Right hindlimb (tissue), 1 donor: ENCODE measurements around the gene TRAF3IP1.
"Not testable (repeated sequence)": the region's sequence is repeated elsewhere in the genome, so short reads cannot be mapped to it uniquely, and the experiment has no call there.

Experiments used
- DNase-seq: peaks from one replicate; pipeline ENCODE4 v3.0.0-alpha.2; 2018

The TRAF3IP1 gene

GRCh38 chr2:238433300-238433915 is 113.1 kb downstream of the TRAF3IP1 start:
- DNase-seq = no peak

GRCh38 chr2:238433941-238434845 is 113.9 kb downstream of the TRAF3IP1 start:
- no peak for DNase-seq

DNA sequence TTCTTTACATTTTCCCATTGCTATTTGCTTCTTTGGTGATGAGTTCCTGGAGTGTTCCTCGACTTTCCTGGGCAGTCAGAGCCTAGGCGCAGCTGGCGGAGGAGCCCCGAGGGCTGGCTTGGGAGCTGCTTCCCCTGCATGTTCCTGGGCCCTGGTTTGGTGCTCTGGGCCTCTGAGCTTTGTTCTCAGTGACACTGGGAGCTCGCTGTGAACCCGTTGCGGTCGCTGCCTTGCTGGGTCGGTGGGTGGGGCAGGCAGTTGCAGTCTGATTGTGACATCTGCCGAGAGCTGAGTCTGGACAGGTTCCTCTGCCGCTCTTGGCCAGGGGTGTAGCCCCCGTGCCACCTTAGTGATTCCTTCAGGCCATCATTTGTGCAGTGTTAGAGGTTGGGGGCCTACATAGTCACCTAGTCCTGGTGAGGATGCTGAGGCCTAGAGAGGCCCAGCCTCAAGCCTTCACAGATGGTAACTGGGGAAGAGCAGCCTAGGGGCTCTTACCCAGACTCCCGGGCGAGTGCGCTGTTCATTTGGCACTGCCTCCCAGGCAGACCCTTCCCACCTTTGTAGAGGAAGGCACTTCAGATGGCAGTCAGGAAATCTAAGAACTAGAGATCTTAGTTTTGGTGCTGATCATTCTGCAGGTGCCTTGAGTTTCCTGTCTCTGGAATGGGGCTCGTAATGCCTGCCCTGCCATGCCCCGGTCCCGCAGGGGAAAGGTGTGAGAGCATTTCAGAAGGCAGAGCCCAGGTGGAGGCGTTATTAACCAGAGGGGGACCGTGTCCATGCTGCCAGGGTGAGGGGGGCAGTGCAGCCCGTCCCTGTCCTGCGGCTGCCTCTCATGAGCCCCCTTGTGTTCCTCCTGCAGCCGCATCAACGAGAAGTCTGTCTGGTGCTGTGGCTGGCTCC is 114.8 kb downstream of the TRAF3IP1 start:
- no peak for DNase-seq

DNA sequence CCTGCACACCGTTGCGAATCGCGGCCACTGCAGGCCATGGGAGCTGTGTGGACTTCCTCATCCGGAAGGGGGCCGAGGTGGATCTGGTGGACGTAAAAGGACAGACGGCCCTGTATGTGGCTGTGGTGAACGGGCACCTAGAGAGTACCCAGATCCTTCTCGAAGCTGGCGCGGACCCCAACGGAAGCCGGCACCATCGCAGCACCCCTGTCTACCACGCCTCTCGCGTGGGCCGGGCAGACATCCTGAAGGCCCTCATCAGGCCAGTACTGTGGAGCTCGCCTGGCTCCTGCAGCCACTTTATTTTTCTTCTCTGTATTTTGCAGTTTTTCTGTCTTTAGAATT is 115.4 kb downstream of the TRAF3IP1 start:
- DNase-seq = no peak

DNA sequence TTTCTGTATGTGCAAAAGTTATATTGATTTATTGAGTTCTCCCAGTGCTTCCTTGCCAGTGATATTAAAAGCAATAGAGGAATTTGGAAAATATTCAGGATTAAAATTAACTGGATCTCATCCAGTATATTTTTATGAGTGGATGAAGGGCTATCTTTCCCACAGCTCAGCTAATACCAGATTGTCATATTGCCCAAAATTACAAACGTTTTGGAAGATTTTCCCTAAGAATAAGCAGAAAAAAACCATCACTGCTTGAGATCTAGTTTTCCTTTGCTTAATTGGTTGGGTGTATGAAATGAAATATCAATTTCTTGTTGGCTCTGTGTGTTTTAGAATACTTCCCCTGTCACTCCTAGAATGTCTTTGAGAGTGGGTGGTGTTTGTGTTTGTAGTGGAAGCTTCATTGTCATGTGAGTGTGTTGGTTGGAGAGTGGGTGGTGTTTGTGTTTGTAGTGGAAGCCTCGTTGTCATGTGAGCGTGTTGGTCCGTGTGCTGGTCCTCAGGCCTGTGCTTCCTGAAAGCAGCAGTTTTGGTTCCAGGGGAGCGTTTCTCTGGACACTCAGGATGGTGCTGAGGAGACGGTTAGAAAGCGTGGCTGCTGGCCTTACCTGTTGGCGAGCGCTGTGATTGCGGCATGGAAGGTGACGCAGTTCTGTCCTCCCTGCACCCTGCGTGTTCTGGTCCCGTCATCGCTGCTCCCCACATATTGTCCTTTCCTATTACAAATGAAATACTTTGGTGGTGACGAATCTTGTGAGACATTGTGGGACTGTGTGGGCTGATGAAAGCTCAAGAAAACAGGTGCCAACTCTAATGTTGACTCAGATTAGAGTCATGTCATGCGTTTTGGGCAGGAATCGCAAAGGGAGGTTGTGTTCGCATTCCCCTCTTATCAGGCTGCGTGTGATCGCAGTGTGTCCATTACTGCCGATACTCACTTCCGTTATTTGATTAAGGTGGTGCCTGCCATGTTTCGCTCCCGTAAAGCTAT is 118.8 kb downstream of the TRAF3IP1 start:
- DNase-seq = no peak

GRCh38 chr2:238439917-238440316 is 119.6 kb downstream of the TRAF3IP1 start:
- DNase-seq = no peak

DNA sequence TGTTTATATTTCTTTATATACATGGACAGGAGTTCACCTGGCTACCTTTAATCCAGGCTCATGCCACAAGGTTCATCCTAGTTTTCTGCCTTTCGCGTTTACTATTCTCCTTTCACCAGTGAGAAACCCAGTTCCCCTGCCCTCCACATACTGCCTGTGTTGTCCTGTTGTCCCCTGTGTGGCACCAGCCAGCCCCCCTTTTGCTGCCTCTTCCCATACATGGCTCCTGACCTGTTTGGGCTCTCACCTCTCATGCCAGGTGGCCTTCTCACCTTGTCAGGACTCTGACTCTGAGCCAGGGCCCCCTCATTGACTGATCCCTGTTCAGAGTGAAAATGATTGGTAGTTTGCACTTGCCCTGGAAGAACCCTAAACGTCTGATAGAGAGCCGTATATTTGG is 120.0 kb downstream of the TRAF3IP1 start:
- no peak for DNase-seq

- DNase-seq = no peak
These were observed 120.4 kb downstream of the TRAF3IP1 start for GRCh38 chr2:238440767-238441166.

DNA sequence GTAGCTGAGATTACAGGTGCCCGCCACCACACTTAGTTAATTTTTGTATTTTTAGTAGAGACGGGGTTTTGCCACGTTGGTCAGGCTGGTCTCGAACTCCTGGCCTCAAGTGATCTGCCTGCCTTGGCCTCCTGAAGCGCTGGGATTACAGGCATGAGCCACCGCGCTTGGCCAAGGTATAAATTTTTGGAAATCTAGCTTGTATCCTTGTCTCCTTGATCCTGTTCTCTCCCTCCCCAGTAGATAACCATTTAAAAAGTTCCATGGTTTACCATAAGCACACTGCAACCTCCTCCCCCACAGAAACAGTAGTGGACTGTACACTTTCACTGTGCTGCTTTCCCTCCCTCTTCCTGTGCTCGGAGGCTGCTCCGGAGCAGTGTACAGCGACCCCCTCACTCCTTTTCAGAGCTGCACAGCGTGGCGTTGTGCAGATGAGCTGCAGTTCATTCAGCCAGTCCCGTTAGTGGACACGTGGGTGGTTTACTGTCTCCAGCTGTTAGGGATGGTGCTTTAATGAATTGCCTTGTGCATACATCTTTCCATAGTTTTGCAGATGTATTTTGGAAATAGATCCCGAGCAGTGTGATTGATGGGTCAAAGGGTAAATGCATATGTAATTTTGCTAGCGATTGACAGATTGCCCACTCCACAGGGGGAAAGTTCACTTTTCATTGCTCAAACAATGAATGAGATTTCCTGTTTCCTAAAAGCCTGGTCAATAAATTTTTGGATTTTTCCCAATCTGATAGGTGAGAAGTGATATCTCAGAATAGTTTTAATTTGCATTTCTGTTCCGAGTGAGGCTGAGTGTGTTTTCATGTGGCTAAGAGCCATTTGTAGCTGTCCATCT is 121.2 kb downstream of the TRAF3IP1 start:
- DNase-seq = no peak

DNA sequence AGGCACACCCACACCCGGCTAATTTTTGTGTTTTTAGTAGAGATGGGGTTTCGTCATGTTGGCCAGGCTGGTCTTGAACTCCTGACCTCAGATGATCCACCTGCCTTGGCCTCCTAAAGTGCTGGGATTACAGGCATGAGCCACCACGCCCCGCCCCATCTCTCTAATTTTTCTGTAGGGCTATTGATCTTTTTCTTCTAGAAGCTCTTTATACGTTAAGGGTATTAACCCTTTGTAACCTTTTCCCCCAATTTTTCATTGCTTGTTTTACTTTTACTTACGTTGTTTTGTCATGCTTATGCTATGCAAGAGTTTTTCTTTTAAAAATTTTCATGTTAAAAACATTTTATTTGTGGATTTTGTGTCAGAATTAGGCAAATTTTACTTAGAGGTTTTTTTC is 121.9 kb downstream of the TRAF3IP1 start:
- not testable (repeated sequence) for DNase-seq

GRCh38 chr2:238444242-238444641 is 123.9 kb downstream of the TRAF3IP1 start:
- no peak for DNase-seq

DNA sequence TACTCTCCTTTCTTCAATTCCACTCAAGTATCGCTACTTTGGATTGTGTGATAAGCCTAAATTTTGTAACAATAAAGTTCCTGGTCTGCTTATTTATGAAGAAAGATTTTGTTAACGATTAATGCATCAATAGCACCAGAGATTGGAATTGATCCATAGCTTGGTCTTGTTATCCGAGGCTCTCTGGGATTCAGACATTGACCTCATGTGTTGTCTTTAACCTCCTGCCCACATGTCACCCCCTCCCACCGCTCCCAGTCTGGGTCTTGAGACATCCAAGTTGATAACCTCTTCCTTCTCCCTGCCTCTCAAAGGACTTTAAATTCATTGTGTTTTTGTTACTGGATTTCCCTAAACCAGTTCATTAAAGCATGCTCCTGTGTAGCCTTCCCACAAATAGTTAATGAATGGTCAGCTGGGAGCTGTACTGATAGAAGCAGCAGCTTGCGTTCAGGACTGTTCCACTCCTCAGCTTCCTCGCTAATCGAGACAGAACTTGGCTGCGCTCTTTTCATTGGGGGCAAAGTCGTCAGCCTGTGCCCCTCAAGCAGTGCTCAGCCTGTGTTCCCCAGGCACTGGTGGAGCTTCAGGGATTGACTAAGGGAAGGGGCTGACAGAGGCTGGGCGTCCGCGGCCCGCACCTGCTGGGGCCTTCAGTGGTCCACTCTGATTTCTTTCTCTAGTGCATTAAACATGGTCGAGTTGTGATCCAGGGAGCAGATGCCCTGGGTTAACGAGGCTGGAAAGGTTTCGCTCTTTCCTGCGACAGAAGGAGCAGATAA is 125.3 kb downstream of the TRAF3IP1 start:
- no peak for DNase-seq

DNA sequence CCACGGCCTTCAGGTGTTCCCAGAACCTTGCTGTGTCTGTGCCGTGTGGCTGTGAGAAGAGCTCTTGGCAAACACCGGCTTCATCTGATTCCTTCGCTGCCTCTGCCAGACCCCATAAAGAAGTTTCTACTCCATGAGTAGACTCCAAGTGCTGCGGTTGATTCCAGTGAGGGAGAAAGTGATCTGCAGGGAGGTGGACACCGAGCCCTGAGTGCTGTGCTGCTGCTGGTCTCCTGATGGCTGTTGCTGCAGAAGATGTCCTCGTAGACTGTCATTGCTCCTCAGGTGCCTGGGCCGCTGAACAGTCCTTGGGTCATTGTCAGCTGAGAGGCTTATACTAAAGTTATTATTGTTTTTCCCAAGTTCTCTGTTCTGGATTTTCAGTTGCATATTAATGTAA is 126.1 kb downstream of the TRAF3IP1 start:
- no peak for DNase-seq

GRCh38 chr2:238448031-238448955 is 128.0 kb downstream of the TRAF3IP1 start:
- DNase-seq = no peak

DNA sequence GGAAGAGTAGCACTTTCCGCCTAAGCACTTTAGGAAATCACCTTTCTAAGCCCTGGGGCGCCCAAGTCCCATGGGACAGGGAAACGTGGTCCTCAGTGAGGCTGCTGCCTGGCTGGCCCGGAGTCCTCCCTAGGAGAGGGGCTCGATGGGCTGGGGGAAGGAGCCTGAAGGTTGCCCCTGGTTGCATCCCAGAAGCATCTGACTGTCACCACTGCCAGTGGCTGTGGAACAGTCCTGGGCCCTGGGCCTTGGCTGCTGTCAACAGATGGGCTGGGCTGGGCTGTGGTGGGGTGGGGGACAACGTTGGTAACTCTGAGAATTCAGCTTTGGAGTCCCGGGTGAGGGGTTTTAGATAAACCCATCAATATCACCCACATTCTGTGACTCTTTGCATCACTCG is 128.9 kb downstream of the TRAF3IP1 start:
- no peak for DNase-seq

- DNase-seq = no peak
These were observed 129.6 kb downstream of the TRAF3IP1 start for GRCh38 chr2:238449909-238450417.

DNA sequence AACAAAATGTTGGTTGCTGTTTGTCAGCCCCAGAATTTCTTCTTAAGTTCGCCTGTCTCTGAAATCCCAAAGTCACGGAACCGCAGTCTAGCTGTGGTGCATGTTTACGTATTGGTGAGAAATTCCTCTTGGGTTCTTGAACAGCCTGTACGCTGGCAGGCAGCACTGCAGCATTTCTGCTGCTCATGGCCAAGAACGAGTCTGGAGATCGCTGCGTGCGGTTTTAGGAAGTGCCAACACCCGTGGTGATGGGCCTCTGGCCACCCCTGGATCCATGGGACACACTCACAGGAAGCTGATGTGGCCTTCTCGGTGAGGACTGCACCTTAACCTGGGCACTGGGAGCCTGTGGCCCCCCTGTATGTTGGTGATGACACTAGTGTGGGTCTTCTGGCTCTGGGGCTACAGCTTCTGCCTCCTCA is 130.1 kb downstream of the TRAF3IP1 start:
- no peak for DNase-seq
